ENCODE measurements around the gene GP5. TPM values are rescaled to one million over a fixed set of nuclear protein-coding genes. Genes with fewer than 3 reads are reported as not detected.

The GP5 gene
- total RNA-seq, 4 donors from 2014 or later = not detected

DNA sequence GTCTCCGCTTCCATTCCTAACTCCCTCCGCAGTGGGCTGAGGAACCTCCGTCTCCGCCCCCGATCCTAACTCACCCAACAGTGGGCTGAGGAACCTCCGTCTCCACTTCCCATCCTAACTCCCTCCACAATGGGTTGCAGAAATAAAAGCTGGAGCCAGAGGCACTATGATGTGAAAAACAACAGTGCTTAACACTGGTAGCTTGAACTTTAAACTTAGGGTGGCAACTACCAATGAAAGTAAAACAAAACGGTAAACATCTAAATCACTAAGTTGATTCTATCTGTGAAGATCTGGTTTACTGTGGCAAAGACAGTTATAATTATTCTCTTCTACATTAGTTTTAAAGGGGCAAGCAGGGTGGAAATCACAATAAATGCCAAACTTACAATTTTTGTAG lies 25.9 kb upstream of the GP5 start:
- TF ChIP-seq, protein P1, sequence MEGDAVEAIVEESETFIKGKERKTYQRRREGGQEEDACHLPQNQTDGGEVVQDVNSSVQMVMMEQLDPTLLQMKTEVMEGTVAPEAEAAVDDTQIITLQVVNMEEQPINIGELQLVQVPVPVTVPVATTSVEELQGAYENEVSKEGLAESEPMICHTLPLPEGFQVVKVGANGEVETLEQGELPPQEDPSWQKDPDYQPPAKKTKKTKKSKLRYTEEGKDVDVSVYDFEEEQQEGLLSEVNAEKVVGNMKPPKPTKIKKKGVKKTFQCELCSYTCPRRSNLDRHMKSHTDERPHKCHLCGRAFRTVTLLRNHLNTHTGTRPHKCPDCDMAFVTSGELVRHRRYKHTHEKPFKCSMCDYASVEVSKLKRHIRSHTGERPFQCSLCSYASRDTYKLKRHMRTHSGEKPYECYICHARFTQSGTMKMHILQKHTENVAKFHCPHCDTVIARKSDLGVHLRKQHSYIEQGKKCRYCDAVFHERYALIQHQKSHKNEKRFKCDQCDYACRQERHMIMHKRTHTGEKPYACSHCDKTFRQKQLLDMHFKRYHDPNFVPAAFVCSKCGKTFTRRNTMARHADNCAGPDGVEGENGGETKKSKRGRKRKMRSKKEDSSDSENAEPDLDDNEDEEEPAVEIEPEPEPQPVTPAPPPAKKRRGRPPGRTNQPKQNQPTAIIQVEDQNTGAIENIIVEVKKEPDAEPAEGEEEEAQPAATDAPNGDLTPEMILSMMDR (IDR thresholded peaks at IDR 0.05) = no peak
- no peak for TF ChIP-seq POLR2A (IDR thresholded peaks at IDR 0.05)
- Histone ChIP-seq H3K4me3 (no peak overlapping the region), H3K27ac (no peak overlapping the region), H3K36me3 (peaks cover 0 to 57% (median 0%) of the 10 kb centered on the region in 3 donors), H3K9me3 (no peaks in the 10 kb centered on the region), H3K27me3 (no peaks in the 10 kb centered on the region), H3K4me1 (no peaks in the 10 kb centered on the region)
- no peak for DNase-seq

DNA sequence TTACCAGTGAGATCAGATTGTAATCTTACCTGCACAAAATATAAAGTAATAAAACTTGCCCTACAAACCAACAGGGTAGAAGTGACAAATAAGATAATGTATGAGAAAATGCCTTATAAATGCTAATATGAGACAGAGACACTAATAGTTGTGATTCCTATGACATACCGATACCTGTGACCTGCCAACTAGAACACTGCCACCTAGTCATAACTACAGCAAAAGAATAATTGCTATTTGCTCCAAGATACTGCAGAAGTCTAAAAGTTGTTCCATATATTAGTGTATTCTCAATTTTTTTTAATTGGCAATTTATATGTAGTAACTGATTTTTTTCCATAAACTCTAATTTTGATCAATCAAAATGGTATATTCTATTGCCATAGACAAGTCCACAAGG lies 25.3 kb upstream of the GP5 start:
- Histone ChIP-seq H3K36me3 (peaks cover 0 to 51% (median 0%) of the 10 kb centered on the region in 3 donors), H3K27ac (no peak overlapping the region), H3K9me3 (no peaks in the 10 kb centered on the region), H3K4me1 (no peaks in the 10 kb centered on the region), H3K27me3 (no peaks in the 10 kb centered on the region), H3K4me3 (no peak overlapping the region)
- DNase-seq = no peak
- TF ChIP-seq, protein P1 (IDR thresholded peaks at IDR 0.05) = no peak
- no peak for TF ChIP-seq POLR2A (IDR thresholded peaks at IDR 0.05)

DNA sequence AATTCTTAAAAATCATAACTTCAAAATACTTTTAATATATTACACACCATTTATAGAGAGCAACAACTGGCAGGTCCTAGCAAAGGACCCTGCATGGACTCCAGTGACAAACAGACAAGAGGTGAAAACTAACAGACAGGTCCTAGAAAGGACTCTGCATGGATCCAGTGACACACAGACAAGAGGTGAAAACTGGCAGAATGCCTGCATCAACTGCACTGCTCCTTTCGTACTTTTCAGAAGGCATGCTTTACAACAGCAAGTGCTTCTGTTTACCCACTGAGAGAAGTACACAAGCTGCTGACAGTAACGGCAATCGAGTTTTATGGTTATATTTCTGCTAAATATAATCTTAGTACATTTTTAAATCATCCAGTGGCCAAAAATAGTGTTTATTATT lies 24.3 kb upstream of the GP5 start:
- Histone ChIP-seq H3K27me3 (no peaks in the 10 kb centered on the region), H3K4me3 (no peak overlapping the region), H3K4me1 (no peaks in the 10 kb centered on the region), H3K27ac (no peak overlapping the region), H3K36me3 (peaks cover 0 to 47% (median 0%) of the 10 kb centered on the region in 3 donors), H3K9me3 (no peaks in the 10 kb centered on the region)
- TF ChIP-seq, protein P1 (IDR thresholded peaks at IDR 0.05) = no peak
- TF ChIP-seq POLR2A (IDR thresholded peaks at IDR 0.05) = no peak
- no peak for DNase-seq

DNA sequence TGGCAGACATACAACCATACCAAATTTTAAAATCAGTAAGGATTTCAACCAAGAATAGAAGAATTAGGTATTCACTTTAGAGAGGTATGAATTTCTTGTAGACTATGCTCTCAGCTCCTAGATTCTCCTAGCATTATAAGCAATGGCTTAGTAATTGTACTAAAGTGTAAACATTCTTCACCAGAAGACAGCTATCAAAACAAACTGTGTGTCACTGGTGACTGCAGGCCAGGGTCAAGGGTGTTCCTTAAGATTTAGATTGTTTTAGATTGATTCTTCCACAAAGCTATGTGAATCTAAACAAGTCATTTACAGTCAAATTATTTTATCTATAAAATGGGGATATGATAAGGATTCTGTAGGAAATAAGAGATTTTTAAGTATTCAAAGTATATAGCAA lies 23.1 kb upstream of the GP5 start:
- Histone ChIP-seq H3K4me1 (no peaks in the 10 kb centered on the region), H3K9me3 (no peaks in the 10 kb centered on the region), H3K36me3 (peaks cover 0 to 45% (median 0%) of the 10 kb centered on the region in 3 donors), H3K27ac (no peak overlapping the region), H3K27me3 (no peaks in the 10 kb centered on the region), H3K4me3 (no peak overlapping the region)
- no peak for DNase-seq
- TF ChIP-seq, protein P1 (IDR thresholded peaks at IDR 0.05) = no peak
- no peak for TF ChIP-seq POLR2A (IDR thresholded peaks at IDR 0.05)

DNA sequence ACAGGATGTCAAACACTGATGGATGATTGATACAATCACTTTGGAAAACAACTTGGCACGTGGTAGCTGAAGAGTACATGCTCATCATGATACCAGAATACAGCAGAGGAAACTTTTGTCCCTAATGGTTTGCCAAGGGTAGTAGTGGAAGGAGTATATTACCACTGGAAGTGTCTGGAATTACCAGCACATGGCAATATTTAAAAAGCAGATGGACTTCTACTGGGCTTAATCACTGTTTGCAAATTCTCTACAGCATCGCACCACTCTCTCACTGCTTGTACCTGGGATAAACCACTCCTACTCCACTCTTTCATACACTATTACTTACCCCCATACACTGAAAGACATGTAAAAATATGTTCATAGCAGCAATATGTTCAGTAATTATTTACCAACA lies 19.6 kb upstream of the GP5 start:
- peaks cover 0 to 19% (median 0%) of the 10 kb centered on the region in 3 donors for H3K36me3 ChIP-seq
- no peak for DNase-seq
- TF ChIP-seq POLR2A (IDR thresholded peaks at IDR 0.05) = no peak
- no peaks in the 10 kb centered on the region for H3K27me3 ChIP-seq
- no peak overlapping the region for H3K27ac ChIP-seq
- no peak overlapping the region for H3K4me3 ChIP-seq
- no peaks in the 10 kb centered on the region for H3K4me1 ChIP-seq
- H3K9me3 ChIP-seq = no peaks in the 10 kb centered on the region

DNA sequence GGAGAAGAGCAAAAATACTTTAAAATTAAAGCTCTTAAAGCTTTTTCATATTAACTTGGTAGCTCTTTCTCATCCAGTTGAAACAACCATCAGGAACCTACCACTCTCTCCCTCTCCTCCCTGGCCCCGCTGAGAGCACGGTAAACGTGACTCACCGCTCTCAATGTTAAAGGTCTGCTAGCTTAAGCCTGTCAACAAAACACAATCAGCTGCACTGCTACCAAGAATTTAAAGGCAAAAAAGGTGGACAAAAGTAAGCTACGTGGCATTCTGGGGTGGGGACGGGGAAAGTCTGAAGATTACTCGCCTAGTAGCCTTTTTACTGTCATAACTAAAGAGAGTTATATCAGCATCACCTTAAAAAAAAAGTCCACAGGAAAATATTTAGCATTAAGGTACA lies 8.4 kb upstream of the GP5 start:
- Histone ChIP-seq H3K27ac (no peak overlapping the region), H3K4me1 (no peaks in the 10 kb centered on the region), H3K4me3 (no peak overlapping the region), H3K27me3 (no peaks in the 10 kb centered on the region), H3K9me3 (no peaks in the 10 kb centered on the region), H3K36me3 (peaks cover 0 to 29% (median 0%) of the 10 kb centered on the region in 3 donors)
- DNase-seq = no peak
- no peak for TF ChIP-seq POLR2A (IDR thresholded peaks at IDR 0.05)
- TF ChIP-seq, protein P1 (IDR thresholded peaks at IDR 0.05) = no peak
